DMS79 (cell line): ENCODE measurements around the gene TRIM29.
"Not testable (repeated sequence)": the region's sequence is repeated elsewhere in the genome, so short reads cannot be mapped to it uniquely, and the experiment has no call there.

Source experiments
- DNase-seq: peaks from one replicate; lab custom pipeline; 2025; lab: John Stamatoyannopoulos, UW

TRIM29 gene

GRCh38 chr11:120172054-120172911, 34.4 kb upstream of the TRIM29 start:
- DNase-seq, result peak; percentile 21

GRCh38 chr11:120170741-120171261, 32.9 kb upstream of the TRIM29 start:
- no peak for DNase-seq

DNA sequence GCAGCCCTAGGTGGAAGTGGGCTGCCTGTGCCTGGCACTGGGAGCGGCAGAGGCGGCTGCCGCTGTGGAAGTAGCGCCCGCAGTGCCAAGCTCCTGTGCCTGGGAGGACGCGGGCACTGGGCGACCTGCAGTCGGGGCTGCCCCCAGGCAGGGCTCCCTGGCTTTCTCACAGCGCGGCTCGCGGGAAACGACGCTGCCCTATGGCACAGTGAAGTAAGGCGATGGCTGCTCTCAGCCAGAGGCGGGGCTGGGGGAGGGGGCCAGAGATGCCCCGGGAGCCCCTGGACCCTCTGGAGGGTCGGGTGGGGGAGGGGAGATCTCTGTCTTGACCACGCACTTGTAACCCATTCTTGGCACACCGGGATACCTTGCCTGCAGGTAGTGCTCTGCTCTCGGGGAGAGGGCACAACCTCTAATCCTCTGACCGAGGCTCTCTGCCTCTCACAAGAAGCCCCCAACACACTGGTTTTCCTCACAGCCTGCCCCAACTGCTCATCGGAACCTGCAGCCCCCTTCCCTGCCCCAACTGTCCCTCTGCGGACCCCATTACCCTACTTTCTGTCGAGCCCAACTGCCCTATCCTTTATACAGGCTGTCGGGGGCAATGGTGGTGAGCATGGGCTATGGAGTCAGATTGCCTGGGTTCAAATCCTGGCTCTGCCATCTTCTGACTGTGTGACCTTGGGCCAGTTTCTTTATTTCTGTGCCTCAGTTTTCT, 32.2 kb upstream of the TRIM29 start:
- no peak for DNase-seq

- peak; percentile 37 for DNase-seq
Observed at GRCh38 chr11:120168960-120169681, 31.2 kb upstream of the TRIM29 start.

GRCh38 chr11:120168108-120168959, 30.4 kb upstream of the TRIM29 start:
- no peak for DNase-seq

DNA sequence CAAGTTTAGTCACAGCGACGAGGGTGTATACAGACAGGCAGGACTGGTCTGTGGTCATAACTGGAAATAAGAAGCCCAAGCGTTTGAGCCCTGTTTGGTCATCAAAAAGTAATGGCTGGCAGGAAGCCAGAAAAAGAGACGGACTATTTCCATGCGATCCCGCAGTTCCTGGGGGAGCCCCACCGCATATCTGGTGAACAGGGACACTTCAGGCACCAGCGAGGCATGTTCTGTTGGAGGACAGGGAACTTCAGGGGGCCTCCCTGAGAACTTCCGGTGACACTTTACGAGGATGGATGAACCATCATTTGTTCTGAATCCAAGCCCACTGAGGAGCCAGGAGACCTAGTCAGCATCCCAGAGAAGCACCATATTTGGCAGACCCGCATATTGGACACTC, 29.7 kb upstream of the TRIM29 start:
- DNase-seq, result peak; percentile 11

GRCh38 chr11:120160436-120160835, 22.5 kb upstream of the TRIM29 start:
- no peak for DNase-seq

DNA sequence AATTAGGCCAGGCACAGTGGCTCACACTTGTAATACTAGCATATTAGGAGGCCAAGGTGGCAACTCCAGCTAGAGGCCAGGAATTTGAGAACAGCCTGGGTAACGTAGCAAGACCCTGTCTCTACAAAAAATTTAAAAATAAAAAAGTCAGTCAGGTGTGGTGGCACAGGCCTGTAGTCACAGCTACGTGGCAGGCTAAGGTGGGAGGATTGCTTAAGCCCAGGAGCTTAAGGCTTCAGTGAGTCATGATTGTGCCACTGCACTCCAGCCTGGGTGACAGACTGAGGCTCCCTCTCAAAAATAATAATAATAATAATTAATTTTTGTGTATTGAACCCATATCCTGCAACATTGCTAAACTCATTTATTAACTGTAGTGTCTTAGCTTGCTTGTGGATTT, 15.3 kb upstream of the TRIM29 start:
- DNase-seq, result no peak

- DNase-seq, result no peak
Observed at GRCh38 chr11:120151536-120151935, 13.6 kb upstream of the TRIM29 start.

DNA sequence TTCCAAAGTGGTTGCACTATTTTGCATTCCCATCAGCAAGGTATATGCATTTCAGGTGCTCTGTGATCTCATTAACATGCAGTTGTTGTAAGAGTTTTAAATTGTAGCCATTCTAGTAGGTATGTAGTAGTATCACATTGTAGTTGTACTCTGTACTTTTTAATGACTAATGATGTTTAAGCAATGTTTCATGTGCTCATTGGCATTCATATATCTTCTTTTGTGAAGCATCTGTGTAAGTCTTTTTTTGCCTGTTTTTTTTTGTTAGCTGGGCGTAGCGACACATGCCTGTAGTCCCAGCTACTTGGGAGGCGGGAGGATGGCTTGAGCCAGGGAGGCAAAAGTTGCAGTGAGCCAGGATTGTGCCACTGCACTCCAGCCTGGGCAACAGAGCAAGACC, 11.3 kb upstream of the TRIM29 start:
- no peak for DNase-seq

- DNase-seq, result no peak
Observed at GRCh38 chr11:120147950-120148270, 10.0 kb upstream of the TRIM29 start.

- DNase-seq, result no peak
Observed at GRCh38 chr11:120147094-120147949, 9.4 kb upstream of the TRIM29 start.

DNA sequence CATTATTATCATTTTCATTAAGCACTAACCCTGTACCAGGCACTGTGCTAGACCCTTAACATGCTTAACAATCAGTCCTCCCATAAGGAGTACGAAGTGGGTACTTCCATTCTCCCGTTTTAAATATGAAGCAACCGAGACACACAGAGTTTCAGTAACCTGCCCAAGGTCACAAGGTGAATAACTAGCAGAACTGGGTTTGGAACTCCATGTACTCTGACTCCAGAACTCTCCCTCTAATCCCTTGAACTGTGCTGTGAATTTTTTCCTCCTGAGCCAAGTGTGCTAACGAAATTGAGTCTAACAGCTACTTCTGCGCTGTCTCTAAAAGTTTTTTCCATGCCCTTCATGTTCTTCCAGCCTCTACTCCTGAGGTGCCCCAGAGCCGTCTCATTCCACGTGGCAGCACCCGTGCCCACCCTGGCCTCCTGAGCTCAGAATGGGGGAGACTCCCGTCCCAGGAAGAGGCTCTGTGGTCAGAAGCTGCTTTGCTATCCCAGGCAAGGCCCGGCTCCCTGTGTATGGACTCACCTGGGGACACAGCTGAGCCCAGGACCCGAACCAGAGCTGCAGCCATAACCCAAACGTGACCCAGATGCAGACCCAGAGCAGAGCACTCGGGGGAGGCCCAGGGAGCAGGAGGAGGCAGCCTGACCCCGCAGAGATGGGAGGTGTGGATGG, 8.6 kb upstream of the TRIM29 start:
- DNase-seq, result no peak

DNA sequence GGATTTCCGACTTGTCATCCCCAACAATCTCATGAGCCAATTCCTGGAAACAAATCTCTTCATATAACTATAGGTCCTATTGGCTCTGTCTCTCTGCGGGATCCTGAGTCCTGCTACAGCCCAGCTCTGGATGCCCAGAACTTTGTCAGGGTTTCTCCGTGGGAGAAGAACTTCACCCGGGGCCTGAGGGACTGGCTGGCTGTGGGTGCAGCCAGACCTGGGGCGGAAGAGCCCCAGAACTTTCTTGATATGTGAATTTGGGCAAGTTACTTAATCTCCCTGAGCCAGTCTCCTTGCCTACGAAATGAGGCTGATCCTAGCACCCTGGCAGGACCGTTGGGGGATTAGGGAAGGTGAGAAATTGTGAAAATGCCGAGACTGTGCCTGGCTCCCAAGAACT, 6.6 kb upstream of the TRIM29 start:
- DNase-seq, result no peak

GRCh38 chr11:120143472-120143871, 5.6 kb upstream of the TRIM29 start:
- DNase-seq, result not testable (repeated sequence)

DNA sequence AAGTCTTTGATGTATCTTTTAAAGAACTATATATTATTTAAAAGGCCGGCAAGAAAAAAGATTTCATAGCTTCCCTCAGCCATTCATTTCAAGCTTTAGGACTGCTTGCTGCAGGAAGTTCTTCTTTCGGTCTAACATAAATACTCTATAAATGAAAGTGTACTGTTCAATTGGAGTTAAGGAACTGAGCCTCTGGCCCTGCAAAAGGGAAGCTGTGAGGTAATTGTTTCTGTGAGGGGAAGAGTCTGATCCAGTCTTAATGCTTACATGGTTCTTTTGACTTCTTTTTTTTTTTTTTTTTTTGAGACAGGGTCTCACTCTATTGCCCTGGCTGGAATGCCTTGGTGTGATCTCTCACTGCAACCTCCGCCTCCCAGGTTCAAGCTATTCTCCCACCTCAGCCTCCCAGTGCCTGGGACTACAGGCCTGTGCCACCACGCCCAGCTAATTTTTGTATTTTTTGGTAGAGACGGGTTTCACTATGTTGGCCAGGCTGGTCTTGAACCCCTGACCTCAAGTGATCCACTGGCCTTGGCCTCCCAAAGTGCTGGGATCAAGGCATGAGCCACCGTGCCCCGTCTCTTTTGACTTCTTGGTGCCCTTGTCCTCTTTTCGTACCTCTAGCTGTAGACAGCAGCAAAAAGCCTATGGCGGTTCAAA, 4.7 kb upstream of the TRIM29 start:
- DNase-seq, result no peak

DNA sequence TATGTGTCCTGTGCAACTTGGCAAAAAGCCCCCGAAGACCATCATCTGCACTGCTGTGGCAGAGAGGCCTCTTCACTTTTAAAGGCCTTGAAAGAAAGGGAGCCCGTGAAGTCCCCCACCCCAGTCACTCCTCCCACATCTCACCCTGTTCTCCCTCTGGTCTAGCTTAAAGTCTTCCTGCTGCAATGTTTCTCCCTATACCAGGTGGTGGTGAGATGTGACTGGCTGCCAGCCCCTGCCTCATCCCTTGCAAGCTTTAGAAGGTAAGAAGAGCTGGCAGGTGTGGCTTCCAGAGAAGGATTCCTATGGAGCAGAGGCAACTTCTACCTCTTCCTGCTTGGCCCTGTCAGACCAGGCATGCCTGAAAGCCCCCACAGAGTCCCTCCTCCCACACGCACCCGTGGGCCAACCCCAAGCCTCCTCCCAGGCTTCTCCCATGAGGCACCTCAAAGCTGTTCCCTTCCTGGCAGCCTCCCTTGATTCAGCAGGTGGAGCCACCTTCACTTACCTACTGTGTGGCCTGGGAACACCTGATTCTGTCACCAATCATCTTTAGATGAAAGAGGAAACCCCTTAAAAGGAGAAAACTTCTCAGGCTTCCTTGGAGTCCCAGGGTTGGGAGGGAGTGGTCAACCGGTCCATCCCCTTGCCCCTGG, 4.0 kb upstream of the TRIM29 start:
- no peak for DNase-seq

DNA sequence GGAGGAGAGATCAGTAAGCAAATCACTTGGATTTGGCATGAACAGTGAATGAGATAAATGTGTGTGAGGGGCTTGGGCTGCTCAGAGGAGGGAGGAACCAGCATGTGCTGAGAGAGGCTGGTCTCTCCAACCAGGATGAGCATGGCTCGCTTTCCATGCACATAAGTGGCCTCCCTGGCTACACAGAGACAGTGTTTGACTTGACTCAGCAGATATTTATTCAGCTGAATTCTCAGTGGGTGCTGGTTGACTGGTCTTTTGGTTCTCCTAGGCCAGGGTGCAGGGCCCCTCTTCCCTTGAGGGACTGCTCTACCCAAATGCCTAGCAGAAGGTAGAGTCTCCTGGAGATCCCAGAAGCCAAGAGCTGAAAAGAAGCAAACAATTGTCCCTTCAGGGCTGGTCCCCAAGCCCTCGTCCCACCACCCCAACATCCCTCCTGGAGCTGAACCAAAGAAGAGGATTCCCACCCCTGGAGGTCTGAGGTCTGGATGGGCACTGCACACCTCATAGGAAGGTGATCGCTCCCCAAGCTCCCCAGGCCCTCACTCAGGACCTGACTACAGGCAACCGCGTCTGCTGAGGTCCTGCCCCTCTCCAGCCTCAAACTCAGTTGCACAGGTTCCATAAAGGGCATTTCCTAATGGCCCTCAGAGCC, 3.3 kb upstream of the TRIM29 start:
- DNase-seq, result no peak
